Measurements from ENCODE around the gene PPP6R1.

DNA sequence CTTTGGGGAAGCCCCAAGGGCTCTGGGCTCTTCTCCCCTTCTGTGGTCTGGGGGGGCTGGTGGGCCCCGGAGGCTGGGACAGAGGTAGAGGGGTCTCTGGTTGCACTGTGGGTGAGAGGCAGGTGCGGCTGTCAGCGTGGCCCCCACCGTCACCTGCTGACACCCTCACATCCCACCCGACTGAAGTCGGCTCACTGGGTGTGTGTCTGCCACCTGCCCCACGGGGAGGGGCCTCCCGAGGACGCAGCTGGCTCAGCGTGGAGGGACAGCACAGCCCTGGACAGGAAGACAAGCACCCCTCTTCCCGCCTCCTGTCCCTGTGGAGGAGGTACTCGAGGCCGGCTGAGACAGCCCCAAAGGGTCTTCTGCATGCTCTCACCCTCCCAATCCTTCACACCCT lies 28.0 kb downstream of the PPP6R1 start:
- TF ChIP-seq, protein P1, sequence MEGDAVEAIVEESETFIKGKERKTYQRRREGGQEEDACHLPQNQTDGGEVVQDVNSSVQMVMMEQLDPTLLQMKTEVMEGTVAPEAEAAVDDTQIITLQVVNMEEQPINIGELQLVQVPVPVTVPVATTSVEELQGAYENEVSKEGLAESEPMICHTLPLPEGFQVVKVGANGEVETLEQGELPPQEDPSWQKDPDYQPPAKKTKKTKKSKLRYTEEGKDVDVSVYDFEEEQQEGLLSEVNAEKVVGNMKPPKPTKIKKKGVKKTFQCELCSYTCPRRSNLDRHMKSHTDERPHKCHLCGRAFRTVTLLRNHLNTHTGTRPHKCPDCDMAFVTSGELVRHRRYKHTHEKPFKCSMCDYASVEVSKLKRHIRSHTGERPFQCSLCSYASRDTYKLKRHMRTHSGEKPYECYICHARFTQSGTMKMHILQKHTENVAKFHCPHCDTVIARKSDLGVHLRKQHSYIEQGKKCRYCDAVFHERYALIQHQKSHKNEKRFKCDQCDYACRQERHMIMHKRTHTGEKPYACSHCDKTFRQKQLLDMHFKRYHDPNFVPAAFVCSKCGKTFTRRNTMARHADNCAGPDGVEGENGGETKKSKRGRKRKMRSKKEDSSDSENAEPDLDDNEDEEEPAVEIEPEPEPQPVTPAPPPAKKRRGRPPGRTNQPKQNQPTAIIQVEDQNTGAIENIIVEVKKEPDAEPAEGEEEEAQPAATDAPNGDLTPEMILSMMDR (IDR thresholded peaks at IDR 0.05), result no peak
- TF ChIP-seq POLR2A (IDR thresholded peaks at IDR 0.05) (no peak), POLR2AphosphoS5 (IDR thresholded peaks at IDR 0.05) (no peak)
